H9 (cell line): ENCODE measurements around the gene CDK11A. TPM values are rescaled to one million over a fixed set of nuclear protein-coding genes. Genes with fewer than 3 reads are reported as not detected.
"Not testable (repeated sequence)": the region's sequence is repeated elsewhere in the genome, so short reads cannot be mapped to it uniquely, and the experiment has no call there.

Experiments used
- DNase-seq: peaks from one replicate; pipeline ENCODE4 v3.0.0-alpha.2; 2017
- H2AFZ ChIP-seq: one replicate; pipeline ENCODE4 v1.6.1; 2013; ENCODE audit warnings: mild to moderate bottlenecking, low read length, control low read depth, moderate library complexity
- H2AK5ac ChIP-seq: 2 replicates; pipeline ENCODE4 v1.6.1; 2013; ENCODE audit warnings: low read length, control low read depth, mixed read lengths; ENCODE audit not compliant: insufficient read length
- H2BK120ac ChIP-seq: one replicate; pipeline ENCODE4 v1.6.1; 2013; ENCODE audit warnings: low read depth, mild to moderate bottlenecking, low read length, control low read depth, inconsistent platforms; ENCODE audit not compliant: poor library complexity, severe bottlenecking
- H2BK12ac ChIP-seq: 2 replicates; pipeline ENCODE4 v1.6.1; 2013; ENCODE audit warnings: low read length, control low read depth, mixed read lengths, low read depth; ENCODE audit not compliant: insufficient read length
- H2BK15ac ChIP-seq: 2 replicates; pipeline ENCODE4 v1.6.1; 2013; ENCODE audit warnings: low read depth, low read length, control low read depth
- H2BK20ac ChIP-seq: one replicate; pipeline ENCODE4 v1.6.1; 2013; ENCODE audit warnings: low read depth, mild to moderate bottlenecking, low read length, control low read depth, inconsistent platforms; ENCODE audit not compliant: poor library complexity, severe bottlenecking
- H2BK5ac ChIP-seq: 2 replicates; pipeline ENCODE4 v1.6.1; 2013; ENCODE audit warnings: low read length, control low read depth, mixed read lengths; ENCODE audit not compliant: insufficient read length
- H3K14ac ChIP-seq: 2 replicates; pipeline ENCODE4 v1.6.1; 2013; ENCODE audit warnings: low read length, control low read depth; ENCODE audit not compliant: insufficient read depth
- H3K18ac ChIP-seq: 2 replicates; pipeline ENCODE4 v1.6.1; 2013; ENCODE audit warnings: low read depth, mild to moderate bottlenecking, mixed read lengths, low read length, control low read depth; ENCODE audit not compliant: insufficient read length
- H3K23ac ChIP-seq: 2 replicates; pipeline ENCODE4 v1.6.1; 2013; ENCODE audit warnings: low read length, control low read depth, mixed read lengths, low read depth; ENCODE audit not compliant: insufficient read length
- H3K23me2 ChIP-seq: 2 replicates; pipeline ENCODE4 v1.6.1; 2013; ENCODE audit warnings: low read depth, mild to moderate bottlenecking, mixed read lengths, low read length, control low read depth; ENCODE audit not compliant: insufficient read length, poor library complexity, severe bottlenecking
- H3K27ac ChIP-seq: 2 replicates; pipeline ENCODE4 v1.5.1; 2013; ENCODE audit warnings: low read length, control low read depth, mixed read lengths, low read depth; ENCODE audit not compliant: insufficient read length
- H3K27me3 ChIP-seq: 2 replicates; pipeline ENCODE4 v1.6.1; 2013; ENCODE audit warnings: low read length, control low read depth, inconsistent platforms; ENCODE audit not compliant: insufficient read depth
- H3K4ac ChIP-seq: 2 replicates; pipeline ENCODE4 v1.6.1; 2013; ENCODE audit warnings: low read depth, mild to moderate bottlenecking, control low read depth, inconsistent platforms, low read length, moderate library complexity
- H3K4me1 ChIP-seq: 2 replicates; pipeline ENCODE4 v1.6.1; 2013; ENCODE audit warnings: low read length, control low read depth, inconsistent platforms; ENCODE audit not compliant: insufficient read depth
- H3K4me2 ChIP-seq: 2 replicates; pipeline ENCODE4 v1.6.1; 2013; ENCODE audit warnings: low read length, control low read depth, mixed read lengths; ENCODE audit not compliant: insufficient read length, insufficient read depth
- H3K56ac ChIP-seq: 2 replicates; pipeline ENCODE4 v1.6.1; 2013; ENCODE audit warnings: low read depth, mild to moderate bottlenecking, mixed read lengths, low read length, control low read depth; ENCODE audit not compliant: insufficient read length
- H3K79me1 ChIP-seq: 2 replicates; pipeline ENCODE4 v1.6.1; 2013; ENCODE audit warnings: low read depth, mild to moderate bottlenecking, moderate library complexity, low read length, control low read depth, inconsistent platforms; ENCODE audit not compliant: insufficient read depth, poor library complexity, severe bottlenecking
- H3K79me2 ChIP-seq: 2 replicates; pipeline ENCODE4 v1.6.1; 2013; ENCODE audit warnings: low read length, control low read depth, inconsistent platforms; ENCODE audit not compliant: insufficient read depth
- H3K9ac ChIP-seq: 2 replicates; pipeline ENCODE4 v1.6.1; 2013; ENCODE audit warnings: low read length, control low read depth, mixed read lengths; ENCODE audit not compliant: insufficient read length; ENCODE audit errors: extremely low read depth
- H3K9me3 ChIP-seq: one replicate; pipeline ENCODE4 v1.6.1; 2013; ENCODE audit warnings: low read depth, low read length, inconsistent platforms; ENCODE audit not compliant: control insufficient read depth
- H3T11ph ChIP-seq: one replicate; pipeline ENCODE4 v1.6.1; 2013; ENCODE audit warnings: mild to moderate bottlenecking, low read length, control low read depth, inconsistent platforms
- H4K20me1 ChIP-seq: one replicate; pipeline ENCODE4 v1.6.1; 2013; ENCODE audit not compliant: control insufficient read depth, insufficient read length, insufficient read depth
- H4K5ac ChIP-seq: 2 replicates; pipeline ENCODE4 v1.6.1; 2013; ENCODE audit warnings: low read depth, mild to moderate bottlenecking, mixed read lengths, low read length, control low read depth; ENCODE audit not compliant: insufficient read length
- H4K8ac ChIP-seq: replicated peaks from 2 replicates; pipeline ENCODE4 v1.6.1; 2013; ENCODE audit warnings: low read length, control low read depth, mixed read lengths, low read depth; ENCODE audit not compliant: insufficient read length
- H4K91ac ChIP-seq: 2 replicates; pipeline ENCODE4 v1.6.1; 2013; ENCODE audit warnings: low read depth, mild to moderate bottlenecking, moderate library complexity, mixed read lengths, low read length, control low read depth; ENCODE audit not compliant: insufficient read length
- H3K27ac Mint-ChIP-seq, 3 experiments: 2 replicates in 2 of 3; 3 replicates in 1 of 3; pipeline ENCODE4 v1.8.0; 2020 to 2021; ENCODE audit warnings: mixed read lengths in 3 of 3, mild to moderate bottlenecking in 1 of 3, moderate library complexity in 1 of 3
- H3K27me3 Mint-ChIP-seq: 2 replicates; pipeline ENCODE4 v1.8.0; 2021; ENCODE audit warnings: low read depth, mild to moderate bottlenecking, moderate library complexity, mixed read lengths
- H3K36me3 Mint-ChIP-seq, 3 experiments: 2 replicates in 2 of 3; 3 replicates in 1 of 3; pipeline ENCODE4 v1.8.0; 2020 to 2021; ENCODE audit warnings: low read depth in 3 of 3, mixed read lengths in 3 of 3; ENCODE audit not compliant: insufficient read depth in 1 of 3
- H3K4me1 Mint-ChIP-seq, 2 experiments: 2 replicates each; pipeline ENCODE4 v1.8.0; 2020; ENCODE audit warnings: mixed read lengths in 2 of 2
- H3K4me3 Mint-ChIP-seq, 2 experiments: 2 replicates in 1 of 2; 3 replicates in 1 of 2; pipeline ENCODE4 v1.8.0; 2020 to 2021; ENCODE audit warnings: mild to moderate bottlenecking in 2 of 2, mixed read lengths in 2 of 2, moderate library complexity in 1 of 2
- H3K9me3 Mint-ChIP-seq, 2 experiments: 2 replicates in 1 of 2; 3 replicates in 1 of 2; pipeline ENCODE4 v1.8.0; 2020; ENCODE audit warnings: mild to moderate bottlenecking in 2 of 2, mixed read lengths in 2 of 2, moderate library complexity in 1 of 2
- WGBS: extraction: QIAGEN DNeasy Blood & Tissue Kit; methylation state at CpG from one replicate; pipeline ENCODE4 v1.1.7; 2013; ENCODE audit warnings: missing lambda C conversion rate, low lambda C conversion rate, mixed read lengths; ENCODE audit not compliant: insufficient read length; ENCODE audit errors: extremely low coverage; 5-methylcytosine and 5-hydroxymethylcytosine counted together
- total RNA-seq: library from RNA; stranded (reverse); gene quantifications from 2 replicates; pipeline ENCODE4 v1.2.1, GENCODE V29; 2021

Gene CDK11A
- total RNA-seq, 1 experiment from 2014 or later = 49.5 TPM

DNA sequence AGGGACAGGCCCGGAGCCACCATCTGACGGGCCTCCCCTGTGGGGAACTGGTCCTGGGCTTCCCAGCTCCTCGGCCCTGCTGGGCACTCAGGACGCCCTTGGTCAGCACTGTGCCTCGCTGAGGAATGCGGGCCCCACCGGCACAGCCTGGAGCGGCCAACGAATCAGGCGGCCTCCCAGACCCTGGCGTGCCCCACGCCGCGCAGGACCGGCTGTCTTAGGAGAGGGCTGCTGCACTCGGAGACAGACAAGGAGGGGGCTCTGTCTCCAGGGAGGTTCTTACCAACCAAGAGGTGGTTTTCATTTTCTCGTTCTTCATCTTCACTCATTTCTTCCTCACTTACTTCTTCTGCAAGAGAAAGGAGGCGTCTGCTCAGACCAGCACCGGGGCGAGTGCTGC lies 16.3 kb downstream of the CDK11A start:
- not testable (repeated sequence) for H3K14ac ChIP-seq, H2AFZ ChIP-seq, H3K23me2 ChIP-seq, H3K4ac ChIP-seq, H3K27me3 ChIP-seq, H4K91ac ChIP-seq, H3T11ph ChIP-seq, H3K27me3 Mint-ChIP-seq, H4K20me1 ChIP-seq, H3K4me2 ChIP-seq, H3K27ac ChIP-seq, H3K4me1 ChIP-seq, H3K9me3 ChIP-seq, H3K9me3 Mint-ChIP-seq, H3K23ac ChIP-seq, H3K56ac ChIP-seq, H3K4me1 Mint-ChIP-seq, H2BK5ac ChIP-seq, H2BK15ac ChIP-seq, H2BK20ac ChIP-seq, H3K4me3 Mint-ChIP-seq, H3K18ac ChIP-seq, H2BK12ac ChIP-seq, H2AK5ac ChIP-seq, H3K9ac ChIP-seq, H3K79me1 ChIP-seq, H2BK120ac ChIP-seq, DNase-seq, H3K79me2 ChIP-seq, H3K27ac Mint-ChIP-seq, H4K8ac ChIP-seq, H4K5ac ChIP-seq
- WGBS = no CpG with 5 or more reads among the region's 20 CpGs
- peaks cover 2 to 10% (median 4%) of the 10 kb centered on the region in 3 experiments; a peak in 6 of 7 replicates for H3K36me3 Mint-ChIP-seq

GRCh38 chr1:1707241-1707640 lies 16.9 kb downstream of the CDK11A start:
- H3K9me3 ChIP-seq, H3K4me1 ChIP-seq, H3K27me3 Mint-ChIP-seq, H2BK120ac ChIP-seq, H2BK5ac ChIP-seq, H2BK15ac ChIP-seq, H2BK20ac ChIP-seq, H3K23ac ChIP-seq, H2BK12ac ChIP-seq, H4K20me1 ChIP-seq, H3K9ac ChIP-seq, H4K91ac ChIP-seq, H3K4ac ChIP-seq, H4K8ac ChIP-seq, H3K27ac ChIP-seq, H2AFZ ChIP-seq, H3K27ac Mint-ChIP-seq, H3K79me1 ChIP-seq, H3K18ac ChIP-seq, H3K56ac ChIP-seq, DNase-seq, H3K27me3 ChIP-seq, H4K5ac ChIP-seq, H3K4me1 Mint-ChIP-seq, H3K9me3 Mint-ChIP-seq, H3K79me2 ChIP-seq, H3T11ph ChIP-seq, H3K14ac ChIP-seq, H3K4me3 Mint-ChIP-seq, H3K4me2 ChIP-seq, H3K23me2 ChIP-seq, H2AK5ac ChIP-seq: not testable (repeated sequence)
- WGBS = no CpG with 5 or more reads among the region's 23 CpGs
- peaks cover 2 to 10% (median 4%) of the 10 kb centered on the region in 3 experiments; a peak in 6 of 7 replicates for H3K36me3 Mint-ChIP-seq
